Neural crest cell (in vitro differentiated cells): ENCODE measurements around the gene ACOT13. TPM values are rescaled to one million over a fixed set of nuclear protein-coding genes. Genes with fewer than 3 reads are reported as not detected.
"Not testable (repeated sequence)": the region's sequence is repeated elsewhere in the genome, so short reads cannot be mapped to it uniquely, and the experiment has no call there.

ENCODE experiments used
- DNase-seq: peaks from one replicate; pipeline ENCODE4 v3.0.0; 2021; ENCODE audit warnings: low read depth, mixed read lengths, low spot score
- H3K27ac Mint-ChIP-seq: one replicate; pipeline ENCODE4 v1.8.0; 2021; ENCODE audit warnings: mild to moderate bottlenecking, mixed read lengths; ENCODE audit not compliant: unreplicated experiment
- H3K27me3 Mint-ChIP-seq: 2 replicates; pipeline ENCODE4 v1.8.0; 2021; ENCODE audit warnings: low read depth, mild to moderate bottlenecking, mixed read lengths
- H3K36me3 Mint-ChIP-seq: 2 replicates; pipeline ENCODE4 v1.8.0; 2021; ENCODE audit warnings: low read depth, mild to moderate bottlenecking, mixed read lengths
- H3K4me1 Mint-ChIP-seq: 2 replicates; pipeline ENCODE4 v1.8.0; 2021; ENCODE audit warnings: mixed read lengths
- H3K4me3 Mint-ChIP-seq: one replicate; pipeline ENCODE4 v1.8.0; 2021; ENCODE audit warnings: mild to moderate bottlenecking, mixed read lengths
- H3K9me3 Mint-ChIP-seq: 2 replicates; pipeline ENCODE4 v1.8.0; 2021; ENCODE audit warnings: mixed read lengths
- total RNA-seq: library from RNA; stranded (reverse); gene quantifications from 2 replicates; pipeline ENCODE4 v1.2.1, GENCODE V29; 2021
- TF ChIP-seq, protein P1 (sequence below): fragments of 200-600 bp; sonication (generic); conservative IDR thresholded peaks from 2 replicates; pipeline ENCODE4 v1.5.0; 2021; ENCODE audit warnings: antibody characterized with exemption, mild to moderate bottlenecking

Gene ACOT13
- total RNA-seq, 1 donor from 2014 or later: 27.4 TPM

GRCh38 chr6:24631671-24632070, 35.2 kb upstream of the ACOT13 start:
- no peak overlapping the region for H3K27ac Mint-ChIP-seq
- H3K4me3 Mint-ChIP-seq: no peak overlapping the region
- H3K4me1 Mint-ChIP-seq: peaks cover 6% of the 10 kb centered on the region
- H3K9me3 Mint-ChIP-seq: peaks cover 4% of the 10 kb centered on the region
- TF ChIP-seq, protein P1, sequence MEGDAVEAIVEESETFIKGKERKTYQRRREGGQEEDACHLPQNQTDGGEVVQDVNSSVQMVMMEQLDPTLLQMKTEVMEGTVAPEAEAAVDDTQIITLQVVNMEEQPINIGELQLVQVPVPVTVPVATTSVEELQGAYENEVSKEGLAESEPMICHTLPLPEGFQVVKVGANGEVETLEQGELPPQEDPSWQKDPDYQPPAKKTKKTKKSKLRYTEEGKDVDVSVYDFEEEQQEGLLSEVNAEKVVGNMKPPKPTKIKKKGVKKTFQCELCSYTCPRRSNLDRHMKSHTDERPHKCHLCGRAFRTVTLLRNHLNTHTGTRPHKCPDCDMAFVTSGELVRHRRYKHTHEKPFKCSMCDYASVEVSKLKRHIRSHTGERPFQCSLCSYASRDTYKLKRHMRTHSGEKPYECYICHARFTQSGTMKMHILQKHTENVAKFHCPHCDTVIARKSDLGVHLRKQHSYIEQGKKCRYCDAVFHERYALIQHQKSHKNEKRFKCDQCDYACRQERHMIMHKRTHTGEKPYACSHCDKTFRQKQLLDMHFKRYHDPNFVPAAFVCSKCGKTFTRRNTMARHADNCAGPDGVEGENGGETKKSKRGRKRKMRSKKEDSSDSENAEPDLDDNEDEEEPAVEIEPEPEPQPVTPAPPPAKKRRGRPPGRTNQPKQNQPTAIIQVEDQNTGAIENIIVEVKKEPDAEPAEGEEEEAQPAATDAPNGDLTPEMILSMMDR: no peak
- no peaks in the 10 kb centered on the region for H3K27me3 Mint-ChIP-seq
- DNase-seq: no peak
- H3K36me3 Mint-ChIP-seq: no peaks in the 10 kb centered on the region

DNA sequence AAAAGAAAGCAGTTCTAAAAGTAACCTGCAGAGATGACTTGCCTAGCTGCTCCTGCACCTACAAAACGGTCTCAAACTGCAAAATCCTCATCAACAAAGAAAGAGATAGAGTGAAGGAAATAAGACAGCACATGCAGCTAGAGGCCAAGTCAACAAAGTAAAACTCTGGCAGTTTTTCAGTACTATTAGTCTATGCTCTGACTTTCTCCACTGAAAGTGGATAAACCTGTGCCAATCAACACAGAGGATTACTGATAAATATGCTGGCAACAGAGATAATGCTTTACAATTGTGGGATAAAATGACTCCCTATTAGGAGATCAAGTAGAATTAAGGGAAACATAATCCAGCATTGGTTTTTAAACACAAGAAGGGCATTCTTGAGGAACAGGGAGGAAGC, 34.3 kb upstream of the ACOT13 start:
- no peak for DNase-seq
- Mint-ChIP-seq H3K4me3 (no peak overlapping the region), H3K9me3 (peaks cover 4% of the 10 kb centered on the region), H3K4me1 (peaks cover 6% of the 10 kb centered on the region), H3K27ac (no peak overlapping the region), H3K27me3 (no peaks in the 10 kb centered on the region), H3K36me3 (no peaks in the 10 kb centered on the region)
- TF ChIP-seq, protein P1: no peak

- no peaks in the 10 kb centered on the region for H3K4me1 Mint-ChIP-seq
- no peak overlapping the region for H3K4me3 Mint-ChIP-seq
- H3K9me3 Mint-ChIP-seq: peaks cover 8% of the 10 kb centered on the region
- H3K27ac Mint-ChIP-seq: no peak overlapping the region
- H3K36me3 Mint-ChIP-seq: peaks cover 2% of the 10 kb centered on the region
- TF ChIP-seq, protein P1: no peak
- peaks cover 12% of the 10 kb centered on the region for H3K27me3 Mint-ChIP-seq
- DNase-seq: no peak
Measured at GRCh38 chr6:24636681-24637080, 30.2 kb upstream of the ACOT13 start.

DNA sequence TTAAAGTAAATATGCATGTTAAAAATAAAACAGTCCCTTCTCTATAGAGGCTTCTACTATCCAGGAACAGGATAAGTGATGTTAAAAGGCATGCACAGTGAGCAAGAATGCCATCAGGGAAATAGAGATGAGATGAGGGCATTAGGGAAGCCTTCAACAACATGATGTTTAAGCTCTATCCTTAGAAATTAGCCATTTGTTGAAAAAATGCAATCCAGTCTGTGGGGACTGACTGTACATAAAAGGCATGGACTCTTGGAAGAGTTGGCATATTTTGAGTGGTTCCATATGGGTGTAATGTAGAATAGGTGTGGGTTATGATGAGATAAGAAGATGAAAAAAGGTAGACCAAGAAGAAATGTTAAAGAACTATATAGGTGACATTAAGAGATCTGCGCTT, 26.7 kb upstream of the ACOT13 start:
- Mint-ChIP-seq H3K36me3 (peaks cover 2% of the 10 kb centered on the region), H3K27ac (no peak overlapping the region), H3K4me3 (no peak overlapping the region), H3K9me3 (peaks cover 8% of the 10 kb centered on the region), H3K27me3 (peaks cover 33% of the 10 kb centered on the region), H3K4me1 (peaks cover 2% of the 10 kb centered on the region)
- TF ChIP-seq, protein P1: no peak
- no peak for DNase-seq

GRCh38 chr6:24640631-24641030, 26.2 kb upstream of the ACOT13 start:
- not testable (repeated sequence) for H3K9me3 Mint-ChIP-seq, H3K4me1 Mint-ChIP-seq, H3K4me3 Mint-ChIP-seq, DNase-seq, H3K27ac Mint-ChIP-seq, H3K36me3 Mint-ChIP-seq
- peaks cover 37% of the 10 kb centered on the region for H3K27me3 Mint-ChIP-seq

DNA sequence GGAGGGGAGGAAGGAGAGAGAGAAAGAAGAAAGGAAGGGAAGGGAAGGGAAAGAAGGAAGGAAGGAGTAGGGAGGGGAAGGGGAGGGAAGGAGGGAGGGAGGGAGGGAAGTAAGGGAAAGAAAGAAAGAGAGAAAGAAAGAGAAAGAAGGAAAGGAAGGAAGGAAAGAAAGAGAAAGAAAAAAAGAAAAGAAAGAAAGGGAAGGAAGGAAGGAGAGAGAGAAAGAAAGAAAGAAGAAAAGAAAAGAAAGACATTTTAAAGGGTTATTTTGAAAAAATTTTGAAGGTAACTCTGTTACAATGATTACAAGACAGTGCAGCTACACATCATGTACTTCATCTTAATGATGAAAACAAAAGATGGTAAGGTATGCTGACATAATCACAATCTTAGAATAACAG, 24.8 kb upstream of the ACOT13 start:
- Mint-ChIP-seq H3K27ac (no peak overlapping the region), H3K4me1 (peaks cover 8% of the 10 kb centered on the region), H3K27me3 (peaks cover 46% of the 10 kb centered on the region), H3K9me3 (peaks cover 4% of the 10 kb centered on the region), H3K36me3 (peaks cover 2% of the 10 kb centered on the region), H3K4me3 (no peak overlapping the region)
- DNase-seq: no peak
- TF ChIP-seq, protein P1: no peak
